Ramos (cell line): ENCODE data around the gene RBAK.
"Not testable (repeated sequence)": the region's sequence is repeated elsewhere in the genome, so short reads cannot be mapped to it uniquely, and the experiment has no call there.

Source experiments
- in situ Hi-C: fragments of 300-500 bp; cut with MboI; formaldehyde crosslinking; loops from one replicate; pipeline ENCODE4 v1.14.3; 2022; ENCODE audit warnings: low sequenced_read_pairs; ENCODE audit not compliant: unreplicated experiment

The RBAK gene

DNA sequence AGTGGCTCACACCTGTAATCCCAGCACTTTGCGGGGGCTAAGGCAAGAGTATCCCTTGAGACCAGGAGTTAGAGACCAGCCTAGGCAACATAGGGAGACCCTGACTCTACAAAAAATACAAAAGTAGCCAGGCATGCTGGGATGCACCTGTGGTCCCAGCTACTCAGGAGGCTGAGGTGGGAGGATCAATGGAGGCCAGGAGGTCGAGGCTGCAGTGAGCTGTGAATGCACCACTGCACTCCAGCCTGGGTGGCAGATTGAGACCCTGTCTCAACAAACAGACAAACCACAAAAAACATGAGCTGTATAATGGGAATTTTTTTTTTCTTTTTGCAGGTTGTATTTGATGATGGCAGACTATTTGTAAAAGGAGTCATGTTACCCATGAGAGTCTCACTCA lies 1.5 kb downstream of the RBAK start:
- in situ Hi-C loops, result not testable (repeated sequence)

GRCh38 chr7:5050676-5051075 lies 5.0 kb downstream of the RBAK start:
- in situ Hi-C loops, result no loop called here

DNA sequence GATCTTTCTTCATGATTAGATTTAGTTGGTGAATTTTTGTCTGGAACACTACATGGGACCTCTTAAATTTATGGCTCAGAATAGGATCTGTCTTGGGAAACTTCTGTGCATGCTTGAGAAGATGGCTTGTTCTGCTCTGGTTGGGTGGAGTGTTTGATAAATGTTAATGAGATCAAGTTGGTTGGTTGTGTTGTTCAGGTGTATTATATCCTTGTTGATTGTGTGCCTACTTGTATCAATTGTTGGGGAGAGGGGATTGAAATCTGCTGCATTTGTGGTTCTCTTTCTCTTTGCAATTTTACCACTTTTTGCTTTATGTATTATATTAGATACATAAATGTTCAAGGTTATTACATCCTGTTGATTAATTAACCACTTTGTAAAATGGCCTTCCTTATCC lies 6.1 kb downstream of the RBAK start:
- in situ Hi-C loops, result not testable (repeated sequence)

GRCh38 chr7:5053175-5053574 lies 7.5 kb downstream of the RBAK start:
- in situ Hi-C loops, result no loop called here

DNA sequence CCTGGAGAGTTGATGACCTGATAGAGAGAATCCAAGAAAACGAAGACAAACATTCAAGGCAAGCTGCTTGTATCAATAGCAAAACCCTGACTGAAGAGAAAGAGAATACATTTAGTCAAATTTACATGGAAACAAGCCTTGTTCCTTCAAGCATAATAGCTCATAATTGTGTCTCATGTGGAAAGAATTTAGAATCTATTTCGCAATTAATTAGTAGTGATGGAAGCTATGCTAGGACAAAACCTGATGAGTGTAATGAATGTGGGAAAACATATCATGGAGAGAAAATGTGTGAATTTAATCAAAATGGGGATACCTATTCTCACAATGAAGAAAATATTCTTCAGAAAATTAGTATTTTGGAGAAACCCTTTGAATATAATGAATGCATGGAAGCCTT lies 18.0 kb downstream of the RBAK start:
- in situ Hi-C loops, result no loop called here

DNA sequence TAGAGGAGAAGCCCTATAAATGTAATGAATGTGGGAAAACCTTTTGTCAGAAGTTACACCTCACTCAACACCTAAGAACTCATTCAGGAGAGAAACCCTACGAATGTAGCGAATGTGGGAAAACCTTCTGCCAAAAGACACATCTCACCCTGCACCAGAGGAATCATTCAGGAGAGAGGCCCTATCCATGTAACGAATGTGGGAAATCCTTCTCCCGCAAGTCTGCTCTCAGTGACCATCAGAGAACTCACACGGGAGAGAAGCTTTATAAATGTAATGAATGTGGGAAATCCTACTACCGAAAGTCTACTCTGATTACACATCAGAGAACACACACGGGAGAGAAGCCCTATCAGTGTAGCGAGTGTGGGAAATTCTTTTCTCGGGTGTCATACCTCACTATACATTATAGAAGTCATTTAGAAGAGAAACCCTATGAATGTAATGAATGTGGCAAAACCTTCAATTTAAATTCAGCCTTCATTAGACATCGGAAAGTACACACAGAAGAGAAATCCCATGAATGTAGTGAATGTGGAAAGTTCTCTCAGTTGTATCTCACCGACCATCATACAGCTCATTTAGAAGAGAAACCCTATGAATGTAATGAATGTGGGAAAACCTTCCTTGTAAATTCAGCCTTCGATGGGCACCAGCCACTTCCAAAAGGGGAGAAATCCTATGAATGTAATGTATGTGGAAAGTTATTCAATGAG lies 18.9 kb downstream of the RBAK start:
- in situ Hi-C loops, result no loop called here

GRCh38 chr7:5065107-5065407 lies 19.4 kb downstream of the RBAK start:
- in situ Hi-C loops, result no loop called here

DNA sequence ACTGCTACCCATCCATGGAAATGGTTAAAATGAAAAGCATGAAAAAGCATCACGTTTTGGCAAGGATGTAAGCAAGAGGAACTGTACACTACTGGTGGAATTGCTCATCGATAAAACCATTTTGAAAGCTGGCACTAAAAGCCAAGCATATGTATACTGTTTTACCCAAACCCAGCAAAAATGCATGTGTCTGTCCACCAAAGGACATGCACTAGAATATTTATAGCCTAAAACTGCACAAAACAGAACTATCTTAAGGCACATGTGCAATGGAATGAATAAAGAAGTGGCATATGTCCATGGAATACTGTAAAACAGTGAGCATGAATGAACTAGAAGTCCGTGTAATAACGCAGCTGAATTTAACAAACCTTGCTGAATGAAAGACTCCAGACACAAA lies 22.9 kb downstream of the RBAK start:
- in situ Hi-C loops, result no loop called here

GRCh38 chr7:5070206-5070605 lies 24.5 kb downstream of the RBAK start:
- in situ Hi-C loops, result no loop called here

DNA sequence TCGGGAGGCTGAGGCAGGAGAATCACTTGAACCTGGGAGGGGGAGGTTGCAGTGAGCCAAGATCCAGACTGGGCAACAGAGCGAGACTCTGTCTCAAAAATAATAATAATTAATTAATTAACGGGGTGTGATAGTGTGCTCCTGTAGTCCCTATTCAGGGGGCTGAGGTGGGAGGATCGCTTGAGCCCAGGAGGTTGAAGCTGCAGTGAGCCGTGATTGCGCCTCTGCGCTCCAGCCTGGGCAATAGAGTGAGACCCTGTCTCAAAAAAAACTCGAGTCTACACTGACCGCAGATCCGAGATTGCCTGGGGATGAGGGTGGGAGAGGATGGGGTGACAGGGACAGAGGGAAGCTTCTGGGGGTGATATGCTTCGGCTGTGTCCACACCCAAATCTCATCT lies 29.5 kb downstream of the RBAK start:
- in situ Hi-C loops, result loop anchor here (25.0 kb wide), 1 partner anchor 463 kb away; no protein-coding TSS in a partner anchor

GRCh38 chr7:5077740-5078139 lies 32.1 kb downstream of the RBAK start:
- in situ Hi-C loops, result loop anchor here (25.0 kb wide), 1 partner anchor 465 kb away; no protein-coding TSS in a partner anchor

GRCh38 chr7:5082806-5083205 lies 37.1 kb downstream of the RBAK start:
- in situ Hi-C loops, result loop anchor here (10.0 to 25.0 kb wide), 2 partner anchors 108 to 471 kb away; no protein-coding TSS in a partner anchor

GRCh38 chr7:5083311-5083711 lies 37.7 kb downstream of the RBAK start:
- in situ Hi-C loops, result loop anchor here (10.0 to 25.0 kb wide), 2 partner anchors 109 to 471 kb away; no protein-coding TSS in a partner anchor

- in situ Hi-C loops, result loop anchor here (5.0 to 25.0 kb wide), 3 partner anchors 111 to 474 kb away; no protein-coding TSS in a partner anchor
Observed at GRCh38 chr7:5086256-5086655, 40.6 kb downstream of the RBAK start.

DNA sequence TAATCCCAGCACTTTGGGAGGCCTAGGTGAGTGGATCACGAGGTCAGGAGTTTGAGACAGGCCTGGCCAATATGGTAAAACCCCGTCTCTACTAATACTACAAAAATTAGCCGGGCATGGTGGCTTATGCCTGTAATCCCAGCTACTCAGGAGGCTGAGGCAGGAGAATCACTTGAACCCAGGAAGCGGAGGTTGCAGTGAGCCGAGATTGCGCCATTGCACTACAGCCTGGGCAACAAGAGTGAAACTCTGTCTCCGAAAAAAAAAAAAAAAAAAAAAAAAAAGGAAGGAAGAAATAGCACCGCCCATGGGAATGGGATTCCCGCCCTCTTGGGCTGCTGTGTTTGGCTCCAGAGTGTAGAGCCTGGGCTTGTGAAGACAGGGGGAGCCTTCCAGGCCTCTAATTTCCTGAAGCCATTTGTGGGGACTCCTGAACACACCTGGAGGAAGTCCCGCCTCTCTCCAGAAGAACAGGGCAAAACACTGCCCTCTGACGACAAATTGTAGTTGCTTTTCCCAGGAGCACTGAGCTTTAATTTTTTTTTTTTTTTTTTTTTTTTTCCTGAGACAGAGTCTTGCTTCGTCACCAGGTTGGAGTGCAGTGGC lies 42.7 kb downstream of the RBAK start:
- in situ Hi-C loops, result loop anchor here (5.0 to 25.0 kb wide), 3 partner anchors 114 to 476 kb away; no protein-coding TSS in a partner anchor

- in situ Hi-C loops, result loop anchor here (5.0 to 25.0 kb wide), 3 partner anchors 114 to 477 kb away; no protein-coding TSS in a partner anchor
Observed at GRCh38 chr7:5088906-5089305, 43.2 kb downstream of the RBAK start.

DNA sequence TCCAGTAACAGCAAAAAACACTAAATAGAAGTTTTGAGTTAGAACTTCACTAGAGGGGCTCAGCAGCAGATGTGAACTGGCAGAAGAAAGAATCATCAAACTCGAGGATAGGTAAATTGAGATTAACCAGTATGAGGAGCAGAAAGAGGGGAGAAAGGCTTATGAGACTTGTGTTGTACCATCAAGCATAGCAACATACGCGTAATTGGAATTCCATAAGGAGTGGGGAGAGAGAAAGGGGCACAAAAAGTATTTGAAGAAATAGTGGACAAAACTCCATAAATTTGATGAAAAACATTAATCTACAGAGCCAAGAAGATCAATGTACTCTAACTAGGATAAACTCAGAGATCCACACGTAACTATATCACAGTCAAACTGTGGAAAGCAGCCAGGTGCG lies 48.3 kb downstream of the RBAK start:
- in situ Hi-C loops, result loop anchor here (25.0 kb wide), 1 partner anchor 482 kb away; no protein-coding TSS in a partner anchor

GRCh38 chr7:5094641-5095040 lies 49.0 kb downstream of the RBAK start:
- in situ Hi-C loops, result loop anchor here (25.0 kb wide), 1 partner anchor 482 kb away; no protein-coding TSS in a partner anchor

DNA sequence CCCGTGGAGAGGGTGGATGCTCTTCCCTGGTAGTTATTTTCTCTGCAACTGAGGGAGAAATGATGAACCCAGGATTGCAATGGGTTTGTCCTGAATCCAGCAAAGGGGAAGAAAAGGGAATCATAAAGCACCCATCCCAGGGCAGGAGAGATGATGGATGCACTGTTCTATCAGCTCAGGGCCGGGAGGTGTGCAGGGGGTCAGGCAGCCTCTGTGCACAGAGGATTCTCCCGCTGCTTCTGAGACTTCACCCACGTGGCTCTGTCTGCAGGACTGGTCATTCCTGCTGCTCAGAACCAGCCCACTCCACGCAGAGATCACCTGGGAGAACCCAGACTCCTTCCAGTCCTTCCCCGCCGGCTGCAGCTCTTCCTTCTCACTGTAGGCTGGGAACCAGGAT lies 70.7 kb downstream of the RBAK start:
- in situ Hi-C loops, result no loop called here

GRCh38 chr7:5117095-5117970 lies 71.7 kb downstream of the RBAK start:
- in situ Hi-C loops, result no loop called here
